K562 (cell line): ENCODE data around the gene HMGN1. TPM values are rescaled to one million over a fixed set of nuclear protein-coding genes. Genes with fewer than 3 reads are reported as not detected.

Experiments used
- CTBP1 ChIP-seq: fragments of 450-650 bp; IDR thresholded peaks from 2 replicates; pipeline ENCODE4 v1.6.1; 2016; ENCODE audit warnings: borderline replicate concordance
- ERF ChIP-seq: fragments of 450-650 bp; formaldehyde crosslinking; IDR thresholded peaks from 2 replicates; pipeline ENCODE4 v1.4.0; 2020; ENCODE audit warnings: mild to moderate bottlenecking, mixed read lengths
- GTF2E2 ChIP-seq: fragments of 200-800 bp; sonication (Bioruptor generic); IDR thresholded peaks from 2 replicates; pipeline ENCODE4 v1.6.1; 2016; ENCODE audit warnings: missing genetic modification characterization, missing compliant biosample characterization
- MLX ChIP-seq, 2 experiments: fragments of 450-650 bp in 1 of 2; sonication (generic) in 1 of 2; formaldehyde crosslinking; conservative IDR thresholded peaks; 2 replicates each; pipeline versions ENCODE4 v1.4.0 to v1.8.1; 2020 to 2022; ENCODE audit warnings: mild to moderate bottlenecking in 1 of 2, missing genetic modification reagents in 1 of 2
- OTX1 ChIP-seq: fragments of 450-650 bp; formaldehyde crosslinking; IDR thresholded peaks from 2 replicates; pipeline ENCODE4 v1.4.0; 2022; ENCODE audit warnings: mild to moderate bottlenecking
- PHF20 ChIP-seq: fragments of 450-650 bp; IDR thresholded peaks from 2 replicates; pipeline ENCODE4 v1.6.1; 2018; ENCODE audit not compliant: partially characterized antibody
- PYGO2 ChIP-seq: fragments of 450-650 bp; IDR thresholded peaks from 2 replicates; pipeline ENCODE4 v1.6.1; 2016; ENCODE audit warnings: mild to moderate bottlenecking, missing genetic modification characterization, moderate library complexity, missing compliant biosample characterization
- RB1 ChIP-seq: fragments of 450-650 bp; IDR thresholded peaks from 2 replicates; pipeline ENCODE4 v1.6.1; 2017; ENCODE audit warnings: low read depth, mild to moderate bottlenecking
- USF1 ChIP-seq: sonication (generic); formaldehyde crosslinking; IDR thresholded peaks from 2 replicates; pipeline ENCODE4 v1.9.0; 2022; ENCODE audit warnings: mild to moderate bottlenecking, missing genetic modification reagents
- ZBTB9 ChIP-seq: fragments of 450-650 bp; formaldehyde crosslinking; IDR thresholded peaks from 2 replicates; pipeline ENCODE4 v1.4.0; 2020; ENCODE audit warnings: mild to moderate bottlenecking, moderate library complexity
- ZFPM2 ChIP-seq: fragments of 250-450 bp; sonication (Bioruptor Pico); IDR thresholded peaks from 2 replicates; pipeline ENCODE4 v1.5.1; 2022; ENCODE audit warnings: mild to moderate bottlenecking
- ZNF324 ChIP-seq: fragments of 250-450 bp; sonication (Bioruptor Pico); IDR thresholded peaks from 2 replicates; pipeline ENCODE4 v1.4.0; 2020; ENCODE audit warnings: mild to moderate bottlenecking
- ZNF398 ChIP-seq: fragments of 250-450 bp; sonication (Bioruptor Pico); IDR thresholded peaks from 2 replicates; pipeline ENCODE4 v1.8.0; 2021; ENCODE audit warnings: moderate library complexity, mild to moderate bottlenecking, inconsistent platforms
- ZNF507 ChIP-seq: conservative IDR thresholded peaks from 2 replicates; pipeline ENCODE4 v1.6.1; 2017; ENCODE audit warnings: missing genetic modification characterization, missing compliant biosample characterization
- ZNF511 ChIP-seq: sonication (generic); formaldehyde crosslinking; IDR thresholded peaks from 2 replicates; pipeline ENCODE4 v1.8.0; 2022; ENCODE audit warnings: mild to moderate bottlenecking, missing genetic modification reagents
- ZNF583 ChIP-seq: fragments of 250-450 bp; sonication (Bioruptor Pico); IDR thresholded peaks from 2 replicates; pipeline ENCODE4 v1.4.0; 2020
- polyA plus RNA-seq, 8 experiments: library from polyadenylated mRNA; depleted of rRNA in 4 of 8; stranded (reverse) in 5 of 8; unstranded in 3 of 8; fragments of >200 nt; fragmentation: Nextera tagmentation in 2 of 8; fragmentation: Illumina TruSeq in 1 of 8; extraction: Ambion mirVana in 2 of 8; extraction: Trizol in 1 of 8; gene quantifications; 2 replicates each; pipeline versions ENCODE4 v1.2.1 to v1.2.3, GENCODE V29; 2011 to 2014; ENCODE audit warnings: inconsistent platforms in 1 of 8, missing spikeins in 1 of 8
- total RNA-seq, 7 experiments: library from RNA; depleted of rRNA in 6 of 7; stranded (reverse); fragments of >200 nt in 6 of 7; fragmentation: Illumina TruSeq in 2 of 7; extraction: Trizol in 2 of 7; gene quantifications; 2 replicates each; pipeline versions ENCODE4 v1.2.1 to v1.2.3, GENCODE V29; 2011 to 2021; ENCODE audit warnings: low replicate concordance in 1 of 7
- TF ChIP-seq, protein P1 (sequence below): fragments of 450-650 bp; IDR thresholded peaks from 2 replicates; pipeline ENCODE4 v1.6.1; 2016; ENCODE audit warnings: antibody characterized with exemption

The HMGN1 gene
- total and polyA plus RNA-seq, 9 of the 15 experiments (the other 6 are each of a cell fraction or from before 2014, with no cell fraction given), result 124 to 626 (median 498) TPM

GRCh38 chr21:39388038-39388810 is 39.3 kb upstream of the HMGN1 start (continued):
- TF ChIP-seq ZNF324 (CRISPR knock-in tag) (peak; percentile 39; the same call in 1 of the 2 replicates), OTX1 (CRISPR knock-in tag) (peak; percentile 61; the same call in 1 of the 2 replicates), ERF (CRISPR knock-in tag) (peak; percentile 67; the same call in 1 of the 2 replicates), MLX (CRISPR knock-in tag; conservative IDR thresholded peaks at IDR 0.05) (0 out of 4 replicates have a peak, but pooled peaks of 1 of the 2 experiments have one; percentile 76), ZBTB9 (CRISPR knock-in tag) (peak; percentile 65; the same call in 1 of the 2 replicates), ZNF507 (tag) (no peak), GTF2E2 (peak; percentile 49; the same call in 1 of the 2 replicates), CTBP1 (peak; percentile 91), ZFPM2 (CRISPR knock-in tag) (no peak), PYGO2 (tag) (peak; percentile 45; the same call in 1 of the 2 replicates), RB1 (peak; percentile 97), ZNF583 (CRISPR knock-in tag) (no peak), PHF20 (peak; percentile 30), ZNF511 (CRISPR knock-in tag) (0 out of 2 replicates have a peak, but pooled peaks have one; percentile 48), USF1 (CRISPR knock-in tag) (no peak), ZNF398 (CRISPR knock-in tag) (no peak)
- TF ChIP-seq, protein P1, sequence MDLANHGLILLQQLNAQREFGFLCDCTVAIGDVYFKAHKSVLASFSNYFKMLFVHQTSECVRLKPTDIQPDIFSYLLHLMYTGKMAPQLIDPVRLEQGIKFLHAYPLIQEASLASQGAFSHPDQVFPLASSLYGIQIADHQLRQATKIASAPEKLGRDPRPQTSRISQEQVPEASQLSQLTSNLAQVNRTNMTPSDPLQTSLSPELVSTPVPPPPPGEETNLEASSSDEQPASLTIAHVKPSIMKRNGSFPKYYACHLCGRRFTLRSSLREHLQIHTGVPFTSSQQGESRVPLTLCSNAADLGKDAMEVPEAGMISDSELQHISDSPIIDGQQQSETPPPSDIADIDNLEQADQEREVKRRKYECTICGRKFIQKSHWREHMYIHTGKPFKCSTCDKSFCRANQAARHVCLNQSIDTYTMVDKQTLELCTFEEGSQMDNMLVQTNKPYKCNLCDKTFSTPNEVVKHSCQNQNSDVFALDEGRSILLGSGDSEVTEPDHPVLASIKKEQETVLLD, result peak; percentile 54; the same call in 1 of the 2 replicates
